Activated CD4-positive, alpha-beta T cell treated with anti-CD3 and anti-CD28 coated beads for 1 hour (primary cell): ENCODE measurements around the gene SLC38A1.
"Not testable (repeated sequence)": the region's sequence is repeated elsewhere in the genome, so short reads cannot be mapped to it uniquely, and the experiment has no call there.

Source experiments
- DNase-seq: peaks from one replicate; pipeline ENCODE4 v3.0.0-alpha.2; 2020

Gene SLC38A1

DNA sequence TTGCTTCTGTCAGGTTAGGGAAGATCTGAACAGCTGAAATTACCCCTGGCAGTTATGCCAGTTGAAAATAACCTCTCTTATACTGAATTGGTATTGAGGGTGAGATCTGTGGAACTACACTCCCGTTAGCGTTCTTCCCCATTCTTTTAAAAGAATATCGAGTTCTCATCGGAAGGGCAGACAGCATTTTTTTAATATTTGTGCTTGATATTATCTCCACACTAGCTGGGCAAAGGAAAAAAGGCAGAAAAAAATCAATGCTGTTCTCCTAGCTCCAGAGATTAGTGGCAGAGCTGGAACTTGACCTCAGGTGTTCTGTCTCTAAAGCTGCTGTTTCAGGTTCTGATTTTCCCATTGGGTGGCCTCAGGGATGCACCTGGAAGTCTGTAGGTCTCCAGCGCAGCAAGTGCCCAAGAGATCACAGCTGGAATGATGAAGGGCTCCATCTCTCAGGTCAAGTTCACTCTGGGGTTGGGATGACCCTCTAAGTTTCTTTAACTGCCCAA is 67.5 kb downstream of the SLC38A1 start:
- DNase-seq: no peak

GRCh38 chr12:46200551-46200950 is 68.3 kb downstream of the SLC38A1 start:
- DNase-seq: no peak

DNA sequence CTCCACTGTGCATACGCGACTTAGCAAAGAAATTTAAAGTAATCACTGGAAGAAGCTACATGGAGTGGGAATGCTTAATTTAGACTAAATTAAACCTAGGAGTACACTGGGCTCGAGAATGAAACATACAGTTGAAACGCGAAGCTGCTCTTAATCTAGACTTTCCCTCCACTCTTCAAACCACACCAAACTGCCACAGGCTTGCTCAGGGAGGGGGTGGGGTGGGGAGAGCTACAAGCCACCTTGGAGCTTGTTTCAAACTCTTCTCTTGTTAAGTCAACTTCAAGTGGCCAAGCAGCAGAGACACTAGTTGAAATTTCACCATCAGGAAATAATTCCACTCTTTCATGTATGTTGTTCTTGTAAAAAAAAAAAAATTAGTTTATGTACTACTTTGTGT is 69.9 kb downstream of the SLC38A1 start:
- no peak for DNase-seq

GRCh38 chr12:46197883-46198282 is 71.0 kb downstream of the SLC38A1 start:
- DNase-seq: no peak

DNA sequence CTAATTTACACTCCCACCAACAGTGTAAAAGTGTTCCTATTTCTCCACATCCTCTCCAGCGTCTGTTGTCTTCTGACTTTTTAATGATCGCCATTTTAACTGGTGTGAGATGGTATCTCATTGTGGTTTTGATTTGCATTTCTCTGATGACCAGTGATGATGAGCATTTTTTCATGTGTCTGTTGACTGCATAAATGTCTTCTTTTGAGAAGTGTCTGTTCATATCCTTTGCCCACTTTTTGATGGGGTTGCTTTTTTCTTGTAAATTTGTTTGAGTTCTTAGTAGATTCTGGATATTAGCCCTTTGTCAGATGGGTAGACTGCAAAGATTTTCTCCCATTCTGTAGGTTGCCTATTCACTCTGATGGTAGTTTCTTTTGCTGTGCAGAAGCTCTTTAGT is 78.3 kb downstream of the SLC38A1 start:
- DNase-seq: not testable (repeated sequence)

DNA sequence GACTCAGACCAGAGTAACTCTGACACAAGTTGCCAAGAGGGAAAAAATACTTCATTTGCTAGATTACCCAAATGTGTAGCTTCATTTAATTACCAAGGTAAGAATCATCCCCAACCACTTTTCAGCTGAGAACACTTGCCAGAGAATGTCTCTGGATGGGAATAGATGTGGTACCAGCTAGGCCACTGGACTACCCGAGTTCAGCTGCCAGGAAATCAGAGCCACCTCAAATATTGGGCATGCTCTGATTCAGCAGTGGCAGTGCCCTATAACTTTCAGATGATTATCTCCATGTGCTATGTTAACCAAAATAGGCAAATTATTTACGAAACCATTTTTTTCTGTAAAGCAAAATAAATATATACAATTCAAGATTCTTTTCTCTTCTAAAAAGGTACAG is 80.7 kb downstream of the SLC38A1 start:
- no peak for DNase-seq

DNA sequence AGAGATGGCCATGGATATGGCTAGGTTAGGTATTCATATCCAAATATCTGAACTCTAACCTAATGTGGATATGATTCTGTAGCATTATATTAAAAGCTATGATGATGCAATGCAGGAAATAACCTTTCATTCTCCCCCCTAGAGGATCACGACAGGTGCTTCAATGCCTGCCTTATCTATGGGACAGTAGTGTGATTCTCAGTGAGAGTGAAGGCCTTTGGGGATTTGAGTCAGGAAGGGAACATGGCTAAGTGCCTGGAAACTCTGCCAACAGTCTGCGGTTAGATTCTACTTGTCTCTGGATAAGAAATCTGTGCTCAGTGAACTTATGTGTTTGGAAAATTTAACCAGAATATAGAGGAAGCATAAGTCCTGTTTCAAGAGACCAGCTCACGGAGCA is 81.8 kb downstream of the SLC38A1 start:
- DNase-seq: no peak

DNA sequence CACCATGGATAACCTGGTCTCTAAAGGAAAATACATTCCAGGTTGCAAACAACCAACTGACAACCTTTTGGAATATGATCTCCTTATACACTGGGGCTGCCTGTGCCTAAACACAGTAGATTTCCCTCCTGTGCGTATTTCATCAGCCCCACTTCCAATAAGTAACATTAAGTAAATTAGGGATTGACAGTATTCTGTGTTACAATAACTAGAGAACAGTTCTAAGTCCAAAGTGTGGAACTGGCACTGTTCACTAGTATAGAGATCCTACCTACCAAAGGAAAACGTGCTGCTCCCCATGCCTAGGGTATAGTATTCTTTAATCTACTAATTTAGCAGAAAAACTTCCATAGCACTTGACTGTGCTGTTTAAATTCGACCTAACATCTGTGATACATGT is 82.8 kb downstream of the SLC38A1 start:
- DNase-seq: no peak

DNA sequence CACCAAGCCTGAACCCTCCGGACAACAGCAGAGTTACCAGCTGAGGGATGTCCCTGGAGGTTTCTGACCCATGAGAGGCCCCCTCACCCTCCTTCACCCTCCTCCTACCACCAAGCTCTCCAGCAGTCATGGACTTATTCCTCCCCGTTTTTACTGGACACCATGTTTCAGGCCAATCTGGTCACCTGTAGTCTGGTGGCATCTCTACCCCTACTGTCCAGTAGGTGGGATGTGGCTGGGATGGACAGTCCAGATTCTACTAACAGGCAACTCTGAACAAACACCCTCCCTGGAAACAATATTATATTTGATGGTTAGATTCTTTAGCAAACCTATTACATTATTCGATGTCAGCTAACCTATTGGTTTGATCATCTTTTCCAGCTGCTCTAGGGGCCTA is 83.2 kb downstream of the SLC38A1 start:
- no peak for DNase-seq

DNA sequence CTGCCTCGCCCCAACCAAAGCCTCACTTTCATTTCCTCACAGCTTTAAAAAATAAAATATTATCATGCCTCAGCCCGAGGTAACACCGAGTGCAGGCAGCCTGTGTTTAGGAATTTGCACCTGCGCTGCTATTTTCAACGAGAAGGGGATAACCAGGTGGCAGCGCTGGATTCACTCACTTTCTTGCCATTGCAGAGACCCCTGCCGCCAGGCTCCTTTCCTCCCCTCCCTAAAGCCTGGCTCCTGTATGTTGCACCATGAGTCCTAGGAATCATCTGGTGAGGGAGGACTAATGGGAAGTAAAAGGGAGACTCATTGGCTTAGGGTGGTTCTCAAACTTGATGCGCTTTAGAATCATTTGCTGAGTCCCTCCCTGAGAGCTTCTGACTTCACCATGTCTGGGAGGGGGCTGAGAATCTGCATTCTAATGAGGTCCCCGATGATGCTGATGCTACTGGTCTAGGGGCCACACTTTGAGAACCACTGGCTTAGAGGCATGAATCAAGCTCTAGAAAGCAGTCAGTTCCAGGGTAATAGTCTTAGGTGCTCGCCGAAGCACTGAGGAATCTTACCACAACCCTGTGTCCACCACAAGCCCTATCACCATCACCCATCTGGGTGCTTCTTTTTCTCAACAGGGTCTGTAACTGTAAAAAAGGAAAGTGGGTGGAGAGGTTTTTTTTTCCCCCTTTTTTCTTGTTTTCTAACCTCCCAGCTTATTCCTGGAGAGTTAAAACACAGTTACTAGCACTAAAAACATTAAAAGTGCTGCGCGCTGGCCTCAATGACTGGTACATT is 83.8 kb downstream of the SLC38A1 start:
- DNase-seq: no peak

DNA sequence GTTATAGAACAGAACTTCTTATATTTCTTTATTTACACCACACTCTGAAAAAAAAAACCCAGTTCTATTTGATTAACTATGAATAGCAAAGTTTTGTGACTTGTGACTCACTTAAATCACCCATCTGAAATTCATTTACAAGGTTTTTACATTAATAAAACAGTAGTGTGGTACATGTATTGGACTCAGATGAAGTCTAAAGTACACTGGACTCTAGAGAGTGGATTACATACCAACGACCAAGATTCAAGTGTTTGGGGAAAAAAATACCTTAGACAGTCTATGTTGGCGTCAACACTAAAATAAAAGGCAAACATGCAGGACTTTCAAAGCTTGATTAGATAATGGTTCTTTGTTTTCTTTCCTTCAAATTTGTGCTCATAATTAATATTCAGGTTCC is 85.7 kb downstream of the SLC38A1 start:
- no peak for DNase-seq

DNA sequence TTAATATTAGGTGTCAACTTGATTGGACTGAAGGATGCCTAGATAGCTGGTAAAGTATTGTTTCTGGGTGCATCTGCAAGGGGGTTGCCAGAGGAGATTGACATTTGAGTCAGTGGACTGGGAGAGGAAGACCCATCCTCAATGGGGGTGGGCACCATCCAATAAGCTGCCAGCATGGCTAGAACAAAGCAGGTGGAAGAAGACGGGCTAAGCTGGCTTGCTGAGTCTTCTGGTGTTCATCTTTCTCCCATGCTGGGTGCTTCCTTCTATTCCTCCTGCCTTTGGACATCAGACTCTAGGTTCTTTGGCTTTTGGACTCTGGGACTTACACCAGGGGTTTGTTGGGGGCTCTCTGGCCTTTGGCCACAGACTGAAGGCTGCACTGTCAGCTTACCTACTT is 87.4 kb downstream of the SLC38A1 start:
- no peak for DNase-seq

- no peak for DNase-seq
These were observed 89.0 kb downstream of the SLC38A1 start for GRCh38 chr12:46179693-46180452.

GRCh38 chr12:46177837-46178608 is 90.8 kb downstream of the SLC38A1 start:
- DNase-seq: no peak

DNA sequence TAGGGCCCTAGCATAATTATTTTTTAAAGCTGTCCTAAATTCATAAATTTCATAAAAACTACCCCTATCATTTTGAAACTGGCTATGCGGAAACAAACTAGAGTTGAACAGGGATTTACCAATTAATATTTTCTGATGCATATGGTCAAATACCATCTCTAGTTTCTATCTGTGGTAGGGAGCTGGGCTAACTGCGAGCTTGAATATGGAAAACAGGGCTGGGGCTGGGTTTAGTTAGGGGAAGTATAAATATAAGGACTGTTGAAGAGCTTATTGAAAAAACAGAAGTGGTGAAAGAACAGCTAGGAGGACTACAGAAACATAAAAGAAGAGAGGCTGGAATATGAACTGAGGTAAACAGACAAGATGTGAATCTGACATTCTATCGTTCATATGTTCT is 91.8 kb downstream of the SLC38A1 start:
- DNase-seq: no peak

DNA sequence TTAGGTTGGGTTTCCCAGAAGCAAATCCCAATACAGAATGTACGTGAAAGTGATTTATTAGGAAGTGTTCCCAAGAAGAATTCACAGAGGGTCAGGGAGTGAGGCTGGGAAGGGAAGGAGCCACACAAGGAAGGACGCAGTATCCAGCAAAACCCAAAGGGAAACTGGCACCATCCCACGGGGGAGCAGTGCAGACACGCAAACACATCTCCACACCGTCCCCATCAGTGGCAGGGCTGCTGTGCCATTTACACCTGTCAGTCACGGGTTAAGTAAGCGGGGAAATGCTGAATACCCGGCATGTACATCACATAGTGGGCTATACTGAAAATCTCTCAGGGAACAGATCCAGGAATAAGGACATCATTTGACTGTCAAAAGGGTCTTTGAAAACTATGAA is 93.9 kb downstream of the SLC38A1 start:
- DNase-seq: no peak

- DNase-seq: no peak
These were observed 94.7 kb downstream of the SLC38A1 start for GRCh38 chr12:46174061-46174662.

DNA sequence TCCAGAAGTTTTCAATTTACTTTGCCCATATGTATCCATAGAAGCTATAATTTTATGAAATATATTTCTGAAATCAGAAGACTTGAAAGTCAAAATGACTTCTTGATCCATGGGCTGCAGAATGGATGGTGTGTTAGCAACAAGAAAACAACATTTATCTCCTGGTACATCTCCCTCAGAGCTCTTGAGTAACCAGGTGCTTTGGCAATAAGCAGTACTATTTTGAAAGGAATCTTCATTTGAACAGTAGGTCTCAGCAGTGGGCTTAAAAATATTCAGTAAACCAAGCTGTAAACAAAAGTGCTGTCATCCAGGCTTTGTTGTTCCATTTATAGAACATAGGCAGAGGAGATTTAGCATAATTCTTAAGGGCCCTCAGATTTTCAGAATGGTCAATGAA is 100.4 kb downstream of the SLC38A1 start:
- no peak for DNase-seq

DNA sequence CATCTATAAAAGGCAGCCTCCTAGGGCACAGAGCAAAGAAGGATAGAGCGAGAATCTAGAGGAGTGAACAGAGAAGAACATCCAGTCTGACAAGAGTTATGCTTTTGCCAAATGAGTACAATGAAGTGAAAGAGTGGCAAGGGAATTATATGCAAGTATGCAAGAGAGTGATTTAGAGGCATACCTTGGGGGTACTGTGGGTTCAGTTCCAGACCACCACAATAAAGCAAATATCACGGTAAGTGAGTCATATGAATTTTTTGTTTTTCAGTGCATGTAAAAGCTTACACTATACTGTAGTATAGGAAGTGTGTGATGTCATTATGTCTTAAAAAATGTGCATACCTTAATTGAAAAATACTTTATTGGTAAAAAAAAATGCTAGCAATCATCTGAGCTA is 101.4 kb downstream of the SLC38A1 start:
- DNase-seq: no peak

DNA sequence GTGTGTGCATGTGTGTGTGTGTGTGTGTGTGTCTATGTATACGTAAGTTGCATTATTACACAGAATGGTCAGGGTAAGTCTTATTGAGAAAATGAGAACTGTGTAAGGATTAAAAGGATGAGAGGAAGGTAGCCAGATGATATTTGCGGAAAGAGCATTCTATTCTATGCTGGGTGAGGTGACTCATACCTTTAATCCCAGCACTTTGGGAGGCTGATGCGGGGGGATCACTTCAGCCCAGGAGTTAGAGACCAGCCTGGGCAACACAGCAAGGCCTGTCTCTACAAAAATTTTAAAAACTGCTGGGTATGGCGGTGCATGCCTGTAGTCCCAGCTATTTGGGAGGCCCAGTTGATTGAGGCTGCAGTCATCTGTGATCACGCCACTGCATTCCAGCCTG is 103.7 kb downstream of the SLC38A1 start:
- no peak for DNase-seq

DNA sequence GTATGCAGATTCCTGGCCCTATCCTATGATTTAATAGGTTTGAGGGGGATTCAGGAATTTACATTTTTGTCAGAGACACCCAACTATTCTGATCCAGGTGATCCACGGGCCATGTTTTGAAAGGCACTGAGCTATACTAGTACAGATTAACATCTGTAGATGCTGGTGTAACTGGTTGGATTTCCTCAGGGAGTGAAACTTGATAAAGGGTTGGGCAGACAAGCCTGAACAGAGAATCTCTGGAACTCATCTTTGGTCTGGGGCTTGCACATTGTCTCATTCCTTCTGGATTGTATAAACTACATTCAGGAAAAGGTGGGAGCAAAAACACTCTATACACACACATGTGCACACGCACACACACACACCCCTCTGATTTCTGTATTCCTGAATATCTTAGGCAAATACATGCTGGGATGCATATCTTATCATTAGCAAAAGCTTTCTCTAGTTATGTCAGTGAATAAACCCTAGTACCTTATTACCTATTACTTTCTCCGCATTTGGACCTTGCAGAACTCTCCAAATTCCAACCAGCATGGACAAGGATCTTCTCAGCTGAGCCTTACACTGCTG is 104.6 kb downstream of the SLC38A1 start:
- DNase-seq: no peak

GRCh38 chr12:46162549-46163076 is 106.2 kb downstream of the SLC38A1 start:
- DNase-seq: not testable (repeated sequence)
